Upper lobe of left lung (tissue), 6 donors: ENCODE measurements around the gene SMAD9. TPM values are rescaled to one million over a fixed set of nuclear protein-coding genes. Genes with fewer than 3 reads are reported as not detected.

Source experiments
- ATAC-seq, 2 donors: fragments of 200-7000 bp; cut with Tn5 transposase; one replicate each; pipeline ENCODE4 v1.9.1; 2022; ENCODE audit warnings: mild to moderate bottlenecking in 2 of 2, moderate library complexity in 2 of 2; ENCODE audit not compliant: low FRiP score in 2 of 2
- DNase-seq, 2 donors: peaks; one replicate each; pipeline ENCODE4 v3.0.0-alpha.2; 2019 to 2020
- H3K27ac ChIP-seq, 4 donors: fragments of 200-600 bp; sonication (generic); one replicate each; pipeline ENCODE4 v1.5.1; 2016 to 2019
- H3K27me3 ChIP-seq, 4 donors: fragments of 200-600 bp; sonication (generic); one replicate each; pipeline ENCODE4 v1.5.1; 2017 to 2019
- H3K36me3 ChIP-seq, 4 donors: fragments of 200-600 bp; sonication (generic); one replicate each; pipeline ENCODE4 v1.5.1; 2016 to 2019
- H3K4me1 ChIP-seq, 4 donors: fragments of 200-600 bp; sonication (generic); one replicate each; pipeline ENCODE4 v1.5.1; 2018 to 2019
- H3K4me3 ChIP-seq, 4 donors: fragments of 200-600 bp; sonication (generic); one replicate each; pipeline ENCODE4 v1.5.1; 2017 to 2019; ENCODE audit warnings: mild to moderate bottlenecking in 2 of 4, moderate library complexity in 1 of 4
- H3K9me3 ChIP-seq, 4 donors: fragments of 200-600 bp; sonication (generic); one replicate each; pipeline ENCODE4 v1.5.1; 2018 to 2019
- CTCF ChIP-seq, 6 experiments: fragments of 450-650 bp in 4 of 6; fragments of 200-600 bp in 2 of 6; sonication (generic) in 2 of 6; IDR thresholded peaks; one replicate each; pipeline ENCODE4 v1.5.1; 2016 to 2019; ENCODE audit warnings: antibody characterized with exemption in 6 of 6
- EP300 ChIP-seq, 4 donors: sonication (generic); formaldehyde crosslinking; IDR thresholded peaks; one replicate each; pipeline ENCODE4 v1.5.1; 2017; ENCODE audit warnings: antibody characterized with exemption in 4 of 4, control low read depth in 2 of 4
- POLR2A ChIP-seq, 4 donors: fragments of 450-650 bp; IDR thresholded peaks; one replicate each; pipeline ENCODE4 v1.5.1; 2016 to 2017; ENCODE audit warnings: antibody characterized with exemption in 4 of 4, mild to moderate bottlenecking in 2 of 4
- POLR2AphosphoS5 ChIP-seq, 2 donors: sonication (generic); formaldehyde crosslinking; IDR thresholded peaks; one replicate each; pipeline ENCODE4 v1.5.1; 2017; ENCODE audit warnings: antibody characterized with exemption in 2 of 2
- WGBS, 2 donors: methylation state at CpG; one replicate each; pipeline ENCODE4 v1.1.5; 2017 to 2018; 5-methylcytosine and 5-hydroxymethylcytosine counted together
- total RNA-seq, 6 donors: library from RNA; depleted of rRNA in 4 of 6; stranded (reverse); fragments of >200 nt in 4 of 6; gene quantifications; one replicate each; pipeline versions ENCODE4 v1.1.0 to v1.2.1, GENCODE V29; 2016 to 2021
- donor health status: DM: no; HTN: no; CAD: no; lungs with moderate emphysema.
- donor health status: DM: no; HTN: yes; CAD: no; lungs with severe emphysema.

SMAD9 gene
- total RNA-seq, 6 donors from 2014 or later = 8.4 to 15.9 (median 11.5) TPM

- no peak for ATAC-seq
Measured at GRCh38 chr13:36914648-36915047, 5.4 kb downstream of the SMAD9 start.

DNA sequence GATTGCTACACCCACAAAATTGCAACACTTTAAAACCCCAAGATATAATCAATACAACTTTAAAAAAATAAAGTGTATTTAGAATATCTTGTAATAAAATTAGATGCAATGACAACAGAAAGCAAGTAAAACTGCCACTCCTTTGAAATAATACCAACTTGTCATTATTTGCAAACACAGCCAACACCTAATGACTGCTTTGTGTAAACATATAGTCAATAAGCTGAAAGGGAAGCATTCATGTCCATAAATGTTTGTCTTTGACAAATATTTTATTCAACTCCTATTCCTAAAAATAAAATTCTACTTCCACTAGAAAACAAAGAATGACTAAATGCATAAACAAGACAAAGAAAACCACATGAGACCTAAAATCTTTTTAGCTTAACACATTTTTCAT lies 6.6 kb downstream of the SMAD9 start:
- DNase-seq (no peak), ATAC-seq (no peak)
- Histone ChIP-seq H3K4me3 (no peak overlapping the region), H3K36me3 (no peaks in the 10 kb centered on the region), H3K27me3 (no peaks in the 10 kb centered on the region), H3K9me3 (no peaks in the 10 kb centered on the region), H3K27ac (no peak overlapping the region), H3K4me1 (peaks cover 0 to 5% (median 2%) of the 10 kb centered on the region in 4 donors)
- TF ChIP-seq EP300 (IDR thresholded peaks at IDR 0.05) (no peak), POLR2AphosphoS5 (IDR thresholded peaks at IDR 0.05) (no peak), POLR2A (IDR thresholded peaks at IDR 0.05) (no peak), CTCF (IDR thresholded peaks at IDR 0.05) (no peak)

More at GRCh38 chr13:36914648-36915047, 5.4 kb downstream of the SMAD9 start:
- Histone ChIP-seq H3K9me3 (no peaks in the 10 kb centered on the region), H3K4me3 (no peak overlapping the region), H3K27me3 (no peaks in the 10 kb centered on the region), H3K4me1 (peaks cover 0 to 16% (median 3%) of the 10 kb centered on the region in 4 donors), H3K36me3 (no peaks in the 10 kb centered on the region), H3K27ac (no peak overlapping the region)
- DNase-seq = no peak
- 88 to 90% methylated on average over 4 of the region's 4 CpGs for WGBS, 2 donors
- TF ChIP-seq EP300 (IDR thresholded peaks at IDR 0.05) (no peak), POLR2A (IDR thresholded peaks at IDR 0.05) (no peak), CTCF (IDR thresholded peaks at IDR 0.05) (no peak), POLR2AphosphoS5 (IDR thresholded peaks at IDR 0.05) (no peak)

- no peaks in the 10 kb centered on the region for H3K9me3 ChIP-seq
- H3K4me1 ChIP-seq = peaks cover 0 to under 1% (median 0%) of the 10 kb centered on the region in 4 donors
- H3K27me3 ChIP-seq = no peaks in the 10 kb centered on the region
- TF ChIP-seq EP300 (IDR thresholded peaks at IDR 0.05) (no peak), POLR2A (IDR thresholded peaks at IDR 0.05) (no peak), CTCF (IDR thresholded peaks at IDR 0.05) (no peak), POLR2AphosphoS5 (IDR thresholded peaks at IDR 0.05) (no peak)
- no peak overlapping the region for H3K4me3 ChIP-seq
- DNase-seq (no peak), ATAC-seq (no peak)
- WGBS, 2 donors = 69 to 85% methylated on average over 2 of the region's 2 CpGs
- no peak overlapping the region for H3K27ac ChIP-seq
- no peaks in the 10 kb centered on the region for H3K36me3 ChIP-seq
Measured at GRCh38 chr13:36912973-36913372, 7.1 kb downstream of the SMAD9 start.

DNA sequence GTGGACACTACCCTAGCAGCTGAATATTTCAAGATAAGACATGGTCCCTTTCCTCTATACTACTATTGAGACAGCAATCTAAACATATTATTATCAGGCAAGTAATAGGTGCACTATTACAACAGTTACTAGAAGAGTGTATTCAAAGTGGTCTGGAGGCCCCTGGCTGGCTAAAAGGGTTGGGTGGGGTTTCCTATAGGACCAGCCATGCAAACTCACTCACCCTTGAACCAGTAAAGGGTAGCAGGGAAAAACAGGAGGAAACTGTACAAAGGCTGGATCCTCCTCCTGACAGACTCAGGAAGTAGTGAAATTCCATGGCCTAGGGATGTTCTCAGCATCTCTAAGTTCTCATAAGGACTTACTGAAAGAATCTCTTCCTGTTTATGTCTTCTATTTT lies 7.7 kb downstream of the SMAD9 start:
- TF ChIP-seq EP300 (IDR thresholded peaks at IDR 0.05) (no peak), POLR2A (IDR thresholded peaks at IDR 0.05) (no peak), CTCF (IDR thresholded peaks at IDR 0.05) (no peak), POLR2AphosphoS5 (IDR thresholded peaks at IDR 0.05) (no peak)
- no peak overlapping the region for H3K27ac ChIP-seq
- DNase-seq = no peak
- no peaks in the 10 kb centered on the region for H3K36me3 ChIP-seq
- no peaks in the 10 kb centered on the region for H3K27me3 ChIP-seq
- no peak overlapping the region for H3K4me3 ChIP-seq
- no peak for ATAC-seq
- H3K9me3 ChIP-seq = no peaks in the 10 kb centered on the region
- no peaks in the 10 kb centered on the region for H3K4me1 ChIP-seq

- no peaks in the 10 kb centered on the region for H3K4me1 ChIP-seq
- no peak overlapping the region for H3K27ac ChIP-seq
- H3K36me3 ChIP-seq = no peaks in the 10 kb centered on the region
- H3K27me3 ChIP-seq = no peaks in the 10 kb centered on the region
- DNase-seq (no peak), ATAC-seq (no peak)
- no peaks in the 10 kb centered on the region for H3K9me3 ChIP-seq
- 100% methylated on average over 1 of the region's 1 CpG for WGBS, 2 donors
- no peak overlapping the region for H3K4me3 ChIP-seq
- TF ChIP-seq POLR2A (IDR thresholded peaks at IDR 0.05) = no peak
- no peak for TF ChIP-seq POLR2AphosphoS5 (IDR thresholded peaks at IDR 0.05)
- no peak for TF ChIP-seq EP300 (IDR thresholded peaks at IDR 0.05)
- no peak for TF ChIP-seq CTCF (IDR thresholded peaks at IDR 0.05)
Measured at GRCh38 chr13:36910545-36910944, 9.5 kb downstream of the SMAD9 start.
